Measurements from ENCODE around the gene IDS.
"Not testable (repeated sequence)": the region's sequence is repeated elsewhere in the genome, so short reads cannot be mapped to it uniquely, and the experiment has no call there.

IDS gene

GRCh38 chrX:149516604-149517003, 11.5 kb upstream of the IDS start:
- H3K4me1 Mint-ChIP-seq, result peaks cover 57% of the 10 kb centered on the region
- ATAC-seq, result no peak
- no peak for DNase-seq
- H3K4me3 Mint-ChIP-seq, result no peak overlapping the region
- H3K27me3 Mint-ChIP-seq, result peaks cover 4% of the 10 kb centered on the region
- no peak overlapping the region for H3K27ac Mint-ChIP-seq
- H3K36me3 Mint-ChIP-seq (ENCODE audit: low read depth), result no peaks in the 10 kb centered on the region
- H3K9me3 Mint-ChIP-seq, result no peaks in the 10 kb centered on the region

GRCh38 chrX:149515954-149516602, 11.0 kb upstream of the IDS start:
- ATAC-seq (peak; percentile 30), DNase-seq (no peak)
- Mint-ChIP-seq H3K27ac (peak overlapping the region; percentile 7), H3K9me3 (no peaks in the 10 kb centered on the region), H3K4me1 (peaks cover 53% of the 10 kb centered on the region), H3K4me3 (no peak overlapping the region), H3K27me3 (peaks cover 4% of the 10 kb centered on the region), H3K36me3 (ENCODE audit: low read depth) (no peaks in the 10 kb centered on the region)

- DNase-seq, result no peak
- Mint-ChIP-seq H3K36me3 (ENCODE audit: low read depth) (no peaks in the 10 kb centered on the region), H3K4me1 (peaks cover 44% of the 10 kb centered on the region), H3K27me3 (no peaks in the 10 kb centered on the region), H3K4me3 (no peak overlapping the region), H3K27ac (peak overlapping the region; percentile 46), H3K9me3 (no peaks in the 10 kb centered on the region)
- no peak for ATAC-seq
These were observed 8.8 kb upstream of the IDS start for GRCh38 chrX:149513825-149514428.

GRCh38 chrX:149512225-149512885, 7.2 kb upstream of the IDS start:
- no peaks in the 10 kb centered on the region for H3K9me3 Mint-ChIP-seq
- H3K27ac Mint-ChIP-seq, result peak overlapping the region; percentile 35
- ATAC-seq, result peak; percentile 58
- no peaks in the 10 kb centered on the region for H3K36me3 Mint-ChIP-seq (ENCODE audit: low read depth)
- H3K27me3 Mint-ChIP-seq, result no peaks in the 10 kb centered on the region
- H3K4me3 Mint-ChIP-seq, result no peak overlapping the region
- peaks cover 40% of the 10 kb centered on the region for H3K4me1 Mint-ChIP-seq
- DNase-seq, result peak; percentile 50

- no peak for DNase-seq
- H3K27ac Mint-ChIP-seq, result no peak overlapping the region
- H3K27me3 Mint-ChIP-seq, result no peaks in the 10 kb centered on the region
- ATAC-seq, result no peak
- H3K4me1 Mint-ChIP-seq, result peaks cover 29% of the 10 kb centered on the region
- H3K36me3 Mint-ChIP-seq (ENCODE audit: low read depth), result no peaks in the 10 kb centered on the region
- no peak overlapping the region for H3K4me3 Mint-ChIP-seq
- no peaks in the 10 kb centered on the region for H3K9me3 Mint-ChIP-seq
These were observed 6.0 kb upstream of the IDS start for GRCh38 chrX:149511081-149511480.

- H3K9me3 Mint-ChIP-seq, result no peaks in the 10 kb centered on the region
- H3K36me3 Mint-ChIP-seq (ENCODE audit: low read depth), result no peaks in the 10 kb centered on the region
- peaks cover 29% of the 10 kb centered on the region for H3K4me1 Mint-ChIP-seq
- H3K4me3 Mint-ChIP-seq, result no peak overlapping the region
- H3K27me3 Mint-ChIP-seq, result no peaks in the 10 kb centered on the region
- DNase-seq (no peak), ATAC-seq (no peak)
- H3K27ac Mint-ChIP-seq, result no peak overlapping the region
These were observed 5.3 kb upstream of the IDS start for GRCh38 chrX:149510386-149510785.

- Mint-ChIP-seq H3K4me3 (no peak overlapping the region), H3K36me3 (ENCODE audit: low read depth) (no peaks in the 10 kb centered on the region), H3K9me3 (no peaks in the 10 kb centered on the region), H3K27me3 (no peaks in the 10 kb centered on the region), H3K27ac (no peak overlapping the region), H3K4me1 (peaks cover 29% of the 10 kb centered on the region)
- DNase-seq, result no peak
- ATAC-seq, result no peak
These were observed 3.4 kb upstream of the IDS start for GRCh38 chrX:149508467-149508866.

GRCh38 chrX:149506349-149506748, 1.2 kb upstream of the IDS start:
- Mint-ChIP-seq H3K9me3 (no peaks in the 10 kb centered on the region), H3K36me3 (ENCODE audit: low read depth) (peaks cover 3% of the 10 kb centered on the region), H3K27me3 (no peaks in the 10 kb centered on the region), H3K4me3 (no peak overlapping the region), H3K4me1 (peaks cover 37% of the 10 kb centered on the region), H3K27ac (no peak overlapping the region)
- no peak for ATAC-seq
- DNase-seq, result no peak

- DNase-seq (no peak), ATAC-seq (no peak)
- peak overlapping the region; percentile 52 for H3K27ac Mint-ChIP-seq
- no peaks in the 10 kb centered on the region for H3K9me3 Mint-ChIP-seq
- H3K36me3 Mint-ChIP-seq (ENCODE audit: low read depth), result peaks cover 5% of the 10 kb centered on the region
- H3K4me1 Mint-ChIP-seq, result peaks cover 43% of the 10 kb centered on the region
- peak overlapping the region; percentile 91 for H3K4me3 Mint-ChIP-seq
- H3K27me3 Mint-ChIP-seq, result no peaks in the 10 kb centered on the region
These were observed 565 bp upstream of the IDS start for GRCh38 chrX:149505671-149506070.

GRCh38 chrX:149504226-149504914, 736 bp downstream of the IDS start:
- Mint-ChIP-seq H3K9me3 (no peaks in the 10 kb centered on the region), H3K36me3 (ENCODE audit: low read depth) (peaks cover 13% of the 10 kb centered on the region), H3K27ac (peak overlapping the region; percentile 89), H3K27me3 (no peaks in the 10 kb centered on the region), H3K4me3 (peak overlapping the region; percentile 91), H3K4me1 (peaks cover 51% of the 10 kb centered on the region)
- ATAC-seq (peak; percentile 67), DNase-seq (peak; percentile 66)

- DNase-seq (peak; percentile 46), ATAC-seq (peak; percentile 71)
- Mint-ChIP-seq H3K4me1 (peaks cover 53% of the 10 kb centered on the region), H3K4me3 (peak overlapping the region; percentile 91), H3K27ac (peak overlapping the region; percentile 60), H3K36me3 (ENCODE audit: low read depth) (peaks cover 13% of the 10 kb centered on the region)
- not testable (repeated sequence) for H3K9me3 Mint-ChIP-seq, H3K27me3 Mint-ChIP-seq
These were observed 1.7 kb downstream of the IDS start for GRCh38 chrX:149503446-149503845.

- ATAC-seq, H3K27ac Mint-ChIP-seq, DNase-seq, H3K4me3 Mint-ChIP-seq, H3K27me3 Mint-ChIP-seq, H3K9me3 Mint-ChIP-seq: not testable (repeated sequence)
- peaks cover 16% of the 10 kb centered on the region for H3K36me3 Mint-ChIP-seq (ENCODE audit: low read depth)
- H3K4me1 Mint-ChIP-seq, result peaks cover 56% of the 10 kb centered on the region
These were observed 2.2 kb downstream of the IDS start for GRCh38 chrX:149502923-149503322.

GRCh38 chrX:149499766-149500165, 5.3 kb downstream of the IDS start:
- DNase-seq (no peak), ATAC-seq (no peak)
- Mint-ChIP-seq H3K27me3 (no peaks in the 10 kb centered on the region), H3K9me3 (no peaks in the 10 kb centered on the region), H3K27ac (no peak overlapping the region), H3K36me3 (ENCODE audit: low read depth) (peaks cover 31% of the 10 kb centered on the region), H3K4me3 (no peak overlapping the region), H3K4me1 (peaks cover 52% of the 10 kb centered on the region)

GRCh38 chrX:149498767-149499166, 6.3 kb downstream of the IDS start:
- Mint-ChIP-seq H3K27me3 (no peaks in the 10 kb centered on the region), H3K27ac (no peak overlapping the region), H3K4me1 (peaks cover 45% of the 10 kb centered on the region), H3K4me3 (no peak overlapping the region), H3K9me3 (no peaks in the 10 kb centered on the region), H3K36me3 (ENCODE audit: low read depth) (peaks cover 31% of the 10 kb centered on the region)
- no peak for DNase-seq
- no peak for ATAC-seq

- H3K4me1 Mint-ChIP-seq, result peaks cover 42% of the 10 kb centered on the region
- no peak overlapping the region for H3K27ac Mint-ChIP-seq
- H3K4me3 Mint-ChIP-seq, result no peak overlapping the region
- ATAC-seq (no peak), DNase-seq (no peak)
- no peaks in the 10 kb centered on the region for H3K9me3 Mint-ChIP-seq
- no peaks in the 10 kb centered on the region for H3K27me3 Mint-ChIP-seq
- peaks cover 31% of the 10 kb centered on the region for H3K36me3 Mint-ChIP-seq (ENCODE audit: low read depth)
These were observed 7.5 kb downstream of the IDS start for GRCh38 chrX:149497626-149498025.
